K562 (cell line): ENCODE measurements around the gene ATXN1.

Experiments
- ATF2 ChIP-seq: sonication (generic); formaldehyde crosslinking; IDR thresholded peaks from 2 replicates; pipeline ENCODE4 v1.8.1; 2022; ENCODE audit warnings: missing genetic modification reagents
- HMG20A ChIP-seq: fragments of 450-650 bp; formaldehyde crosslinking; conservative IDR thresholded peaks from 2 replicates; pipeline ENCODE4 v1.4.0; 2020; ENCODE audit warnings: mild to moderate bottlenecking, mixed read lengths
- HNRNPUL1 ChIP-seq: fragments of 200-400 bp; formaldehyde crosslinking; IDR thresholded peaks from 2 replicates; pipeline ENCODE4 v1.6.1; 2017; ENCODE audit warnings: low read length
- MEIS2 ChIP-seq: fragments of 450-650 bp; IDR thresholded peaks from 2 replicates; pipeline ENCODE4 v1.6.1; 2014; ENCODE audit warnings: mild to moderate bottlenecking; ENCODE audit not compliant: partially characterized antibody
- PURB ChIP-seq: sonication (generic); formaldehyde crosslinking; IDR thresholded peaks from 2 replicates; pipeline ENCODE4 v1.9.0; 2021; ENCODE audit warnings: low read depth, mild to moderate bottlenecking, missing genetic modification reagents
- RBFOX2 ChIP-seq: fragments of 200-400 bp; formaldehyde crosslinking; IDR thresholded peaks from 2 replicates; pipeline ENCODE4 v1.6.1; 2017; ENCODE audit warnings: low read depth, mild to moderate bottlenecking, low read length, moderate library complexity
- REST ChIP-seq, 2 experiments: fragments of 450-650 bp; formaldehyde crosslinking in 1 of 2; IDR thresholded peaks; 2 replicates each; pipeline versions ENCODE4 v1.4.0 to v1.6.1; 2014 to 2020; ENCODE audit warnings: mild to moderate bottlenecking in 2 of 2, borderline replicate concordance in 1 of 2, low read depth in 1 of 2
- STAT5B ChIP-seq: fragments of 250-450 bp; sonication (Bioruptor Pico); IDR thresholded peaks from 2 replicates; pipeline ENCODE4 v1.8.0; 2021; ENCODE audit warnings: mild to moderate bottlenecking, inconsistent platforms

GRCh38 chr6:16799279-16800193 is 38.3 kb upstream of the ATXN1 start:
- TF ChIP-seq HMG20A (CRISPR knock-in tag) (no peak), RBFOX2 (no peak), MEIS2 (no peak), STAT5B (CRISPR knock-in tag) (no peak), HNRNPUL1 (no peak), PURB (CRISPR knock-in tag) (no peak), REST (IDR thresholded peaks at IDR 0.05; ENCODE audit: borderline replicate concordance) (no peak), REST (CRISPR knock-in tag; IDR thresholded peaks at IDR 0.05; ENCODE audit: low read depth) (no peak), ATF2 (CRISPR knock-in tag) (no peak)
